Measurements from ENCODE around the gene CFAP68.
"Not testable (repeated sequence)": the region's sequence is repeated elsewhere in the genome, so short reads cannot be mapped to it uniquely, and the experiment has no call there.

The CFAP68 gene

GRCh38 chr11:111926505-111927391 is 47.4 kb downstream of the CFAP68 start:
- TF ChIP-seq YY1 (IDR thresholded peaks at IDR 0.05; ENCODE audit: insufficient read depth, insufficient read length) (no peak), SUZ12 (IDR thresholded peaks at IDR 0.05; ENCODE audit: extremely low read depth, insufficient read depth, insufficient read length) (no peak), ZNF274 (IDR thresholded peaks at IDR 0.05; ENCODE audit: low read depth, low read length) (no peak)

GRCh38 chr11:111930472-111930871 is 51.1 kb downstream of the CFAP68 start:
- no peak for DNase-seq (ENCODE audit: low read depth, low spot score)
- Histone ChIP-seq H3K4me3 (ENCODE audit: insufficient read length, low read depth) (no peak overlapping the region), H3K9ac (ENCODE audit: insufficient read length, low read depth) (no peak overlapping the region), H3K36me3 (ENCODE audit: insufficient read depth, insufficient read length, low read length) (no peaks in the 10 kb centered on the region), H3K9me3 (ENCODE audit: insufficient read depth, low read length) (no peaks in the 10 kb centered on the region), H3K4me1 (ENCODE audit: insufficient read depth, insufficient read length) (no peaks in the 10 kb centered on the region), H3K27me3 (ENCODE audit: insufficient read depth, insufficient read length) (no peaks in the 10 kb centered on the region)
- TF ChIP-seq YY1 (IDR thresholded peaks at IDR 0.05; ENCODE audit: insufficient read depth, insufficient read length) (no peak), ZNF274 (IDR thresholded peaks at IDR 0.05; ENCODE audit: low read depth, low read length) (no peak), SUZ12 (IDR thresholded peaks at IDR 0.05; ENCODE audit: extremely low read depth, insufficient read depth, insufficient read length) (no peak)

More at GRCh38 chr11:111926505-111927391, 47.4 kb downstream of the CFAP68 start:
- Histone ChIP-seq H3K9me3 (ENCODE audit: insufficient read depth, low read length) (no peaks in the 10 kb centered on the region), H3K36me3 (ENCODE audit: insufficient read depth, insufficient read length, low read length) (no peaks in the 10 kb centered on the region), H3K27me3 (ENCODE audit: insufficient read depth, insufficient read length) (no peaks in the 10 kb centered on the region), H3K4me3 (ENCODE audit: insufficient read length, low read depth) (peak overlapping the region; percentile 43), H3K9ac (ENCODE audit: insufficient read length, low read depth) (peak overlapping the region; percentile 77), H3K4me1 (ENCODE audit: insufficient read depth, insufficient read length) (no peaks in the 10 kb centered on the region)
- DNase-seq (ENCODE audit: low read depth, low spot score) = peak; percentile 94

GRCh38 chr11:111932611-111932950 is 53.2 kb downstream of the CFAP68 start:
- no peak for DNase-seq (ENCODE audit: low read depth, low spot score)
- Histone ChIP-seq H3K4me3 (ENCODE audit: insufficient read length, low read depth) (no peak overlapping the region), H3K9ac (ENCODE audit: insufficient read length, low read depth) (no peak overlapping the region), H3K36me3 (ENCODE audit: insufficient read depth, insufficient read length, low read length) (no peaks in the 10 kb centered on the region), H3K9me3 (ENCODE audit: insufficient read depth, low read length) (no peaks in the 10 kb centered on the region), H3K27me3 (ENCODE audit: insufficient read depth, insufficient read length) (no peaks in the 10 kb centered on the region), H3K4me1 (ENCODE audit: insufficient read depth, insufficient read length) (no peaks in the 10 kb centered on the region)
- TF ChIP-seq YY1 (IDR thresholded peaks at IDR 0.05; ENCODE audit: insufficient read depth, insufficient read length) = no peak
- no peak for TF ChIP-seq SUZ12 (IDR thresholded peaks at IDR 0.05; ENCODE audit: extremely low read depth, insufficient read depth, insufficient read length)

- not testable (repeated sequence) for H3K4me3 ChIP-seq (ENCODE audit: insufficient read length, low read depth); DNase-seq (ENCODE audit: low read depth, low spot score); H3K27me3 ChIP-seq (ENCODE audit: insufficient read depth, insufficient read length); H3K36me3 ChIP-seq (ENCODE audit: insufficient read depth, insufficient read length, low read length); H3K9ac ChIP-seq (ENCODE audit: insufficient read length, low read depth); H3K4me1 ChIP-seq (ENCODE audit: insufficient read depth, insufficient read length); H3K9me3 ChIP-seq (ENCODE audit: insufficient read depth, low read length)
Measured at GRCh38 chr11:111933176-111933575, 53.8 kb downstream of the CFAP68 start.

GRCh38 chr11:111933872-111934271 is 54.5 kb downstream of the CFAP68 start:
- no peak for DNase-seq (ENCODE audit: low read depth, low spot score)
- H3K9me3 ChIP-seq (ENCODE audit: insufficient read depth, low read length) = no peaks in the 10 kb centered on the region
- no peaks in the 10 kb centered on the region for H3K27me3 ChIP-seq (ENCODE audit: insufficient read depth, insufficient read length)
- H3K4me3 ChIP-seq (ENCODE audit: insufficient read length, low read depth) = no peak overlapping the region
- no peaks in the 10 kb centered on the region for H3K36me3 ChIP-seq (ENCODE audit: insufficient read depth, insufficient read length, low read length)
- no peaks in the 10 kb centered on the region for H3K4me1 ChIP-seq (ENCODE audit: insufficient read depth, insufficient read length)
- TF ChIP-seq ZNF274 (IDR thresholded peaks at IDR 0.05; ENCODE audit: low read depth, low read length) (no peak), YY1 (IDR thresholded peaks at IDR 0.05; ENCODE audit: insufficient read depth, insufficient read length) (no peak), SUZ12 (IDR thresholded peaks at IDR 0.05; ENCODE audit: extremely low read depth, insufficient read depth, insufficient read length) (no peak)
- H3K9ac ChIP-seq (ENCODE audit: insufficient read length, low read depth) = no peak overlapping the region

- Histone ChIP-seq H3K9me3 (ENCODE audit: insufficient read depth, low read length) (no peaks in the 10 kb centered on the region), H3K4me1 (ENCODE audit: insufficient read depth, insufficient read length) (no peaks in the 10 kb centered on the region)
- TF ChIP-seq YY1 (IDR thresholded peaks at IDR 0.05; ENCODE audit: insufficient read depth, insufficient read length) = no peak
- no peak for TF ChIP-seq ZNF274 (IDR thresholded peaks at IDR 0.05; ENCODE audit: low read depth, low read length)
- no peak for TF ChIP-seq SUZ12 (IDR thresholded peaks at IDR 0.05; ENCODE audit: extremely low read depth, insufficient read depth, insufficient read length)
Measured at GRCh38 chr11:111934306-111934705, 55.0 kb downstream of the CFAP68 start.

More at GRCh38 chr11:111934306-111934705, 55.0 kb downstream of the CFAP68 start:
- H3K4me3 ChIP-seq (ENCODE audit: insufficient read length, low read depth) = no peak overlapping the region
- H3K36me3 ChIP-seq (ENCODE audit: insufficient read depth, insufficient read length, low read length) = no peaks in the 10 kb centered on the region
- no peak for DNase-seq (ENCODE audit: low read depth, low spot score)
- H3K9ac ChIP-seq (ENCODE audit: insufficient read length, low read depth) = no peak overlapping the region
- H3K27me3 ChIP-seq (ENCODE audit: insufficient read depth, insufficient read length) = no peaks in the 10 kb centered on the region

All from NT2/D1 (cell line).